ENCODE measurements around the gene WTIP.

- no peak for TF ChIP-seq POLR2A (IDR thresholded peaks at IDR 0.05)
- TF ChIP-seq, protein P1, sequence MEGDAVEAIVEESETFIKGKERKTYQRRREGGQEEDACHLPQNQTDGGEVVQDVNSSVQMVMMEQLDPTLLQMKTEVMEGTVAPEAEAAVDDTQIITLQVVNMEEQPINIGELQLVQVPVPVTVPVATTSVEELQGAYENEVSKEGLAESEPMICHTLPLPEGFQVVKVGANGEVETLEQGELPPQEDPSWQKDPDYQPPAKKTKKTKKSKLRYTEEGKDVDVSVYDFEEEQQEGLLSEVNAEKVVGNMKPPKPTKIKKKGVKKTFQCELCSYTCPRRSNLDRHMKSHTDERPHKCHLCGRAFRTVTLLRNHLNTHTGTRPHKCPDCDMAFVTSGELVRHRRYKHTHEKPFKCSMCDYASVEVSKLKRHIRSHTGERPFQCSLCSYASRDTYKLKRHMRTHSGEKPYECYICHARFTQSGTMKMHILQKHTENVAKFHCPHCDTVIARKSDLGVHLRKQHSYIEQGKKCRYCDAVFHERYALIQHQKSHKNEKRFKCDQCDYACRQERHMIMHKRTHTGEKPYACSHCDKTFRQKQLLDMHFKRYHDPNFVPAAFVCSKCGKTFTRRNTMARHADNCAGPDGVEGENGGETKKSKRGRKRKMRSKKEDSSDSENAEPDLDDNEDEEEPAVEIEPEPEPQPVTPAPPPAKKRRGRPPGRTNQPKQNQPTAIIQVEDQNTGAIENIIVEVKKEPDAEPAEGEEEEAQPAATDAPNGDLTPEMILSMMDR (IDR thresholded peaks at IDR 0.05 in 4 of 5, conservative IDR thresholded peaks at IDR 0.05 in 1 of 5) = no peak
These were observed 57.8 kb downstream of the WTIP start for GRCh38 chr19:34539396-34539795.

All from gastrocnemius medialis (tissue), 4 donors.